ENCODE measurements around the gene SNED1. TPM values are rescaled to one million over a fixed set of nuclear protein-coding genes. Genes with fewer than 3 reads are reported as not detected.

The SNED1 gene
- total and polyA plus RNA-seq, 9 of the 15 experiments (the other 6 are each of a cell fraction or from before 2014, with no cell fraction given), result 0.03 to 0.07 (median 0.05) TPM; not detected in 5

- WGBS (ENCODE audit: insufficient coverage, low coverage, missing lambda C conversion rate), result 80% methylated on average over 19 of the region's 32 CpGs
- Histone ChIP-seq H3K9me3 (replicated peaks; ENCODE audit: control insufficient read depth, insufficient read depth, low read depth, low read length) (no peaks in the 10 kb centered on the region), H3K27ac (ENCODE audit: extremely low read depth, low read depth, low read length) (no peak overlapping the region), H3K4me1 (replicated peaks in 1 of 2; ENCODE audit: control insufficient read depth in 2 of 2, insufficient read depth in 2 of 2, low read length in 2 of 2) (no peaks in the 10 kb centered on the region), H3K9ac (ENCODE audit: insufficient read depth in 1 of 2, low read depth in 2 of 2, low read length in 2 of 2) (peak overlapping the region in 1 of 2 experiments; percentile 35; a peak in 1 of 4 replicates), H3K4me2 (ENCODE audit: insufficient read depth, low read length) (no peak overlapping the region), H3K79me2 (ENCODE audit: control insufficient read depth, insufficient read depth, low read length) (no peaks in the 10 kb centered on the region), H3K4me3 (no peak overlapping the region), H3K9me1 (ENCODE audit: control insufficient read depth, insufficient read depth, low read length) (no peaks in the 10 kb centered on the region), H3K36me3 (ENCODE audit: control insufficient read depth, insufficient read depth, low read length) (peaks cover 15% of the 10 kb centered on the region; the same call in 1 of the 3 replicates), H3K27me3 (ENCODE audit: control insufficient read depth in 2 of 2, insufficient read depth in 2 of 2, low read length in 2 of 2) (no peaks in the 10 kb centered on the region), H2AFZ (ENCODE audit: low read depth, low read length) (no peak overlapping the region), H4K20me1 (replicated peaks; ENCODE audit: control insufficient read depth, insufficient read depth, low read length) (no peaks in the 10 kb centered on the region)
- intact Hi-C loops (cut with micrococcal nuclease) (no loop called here), in situ Hi-C loops (cut with MboI) (no loop called here)
- TF ChIP-seq PHF8 (IDR thresholded peaks at IDR 0.05; ENCODE audit: borderline replicate concordance, low read length) (no peak), GABPB1 (CRISPR knock-in tag; IDR thresholded peaks at IDR 0.05) (no peak), ZNF395 (CRISPR knock-in tag; IDR thresholded peaks at IDR 0.05) (no peak), POLR3G (IDR thresholded peaks at IDR 0.05; ENCODE audit: extremely low read depth, insufficient read length, insufficient replicate concordance) (no peak), RBM14 (IDR thresholded peaks at IDR 0.05; ENCODE audit: borderline replicate concordance, insufficient read depth, low read depth, low read length) (no peak), ETV6 (IDR thresholded peaks at IDR 0.05; ENCODE audit: borderline replicate concordance in 1 of 2, low read depth in 2 of 2, low read length in 1 of 2) (no peak), ETV6 (CRISPR knock-in tag; IDR thresholded peaks at IDR 0.05; ENCODE audit: borderline replicate concordance) (no peak)
- no TSS peak for BruUV-seq (replicated peaks)
- ChIA-PET CTCF (ENCODE audit: low intra/inter-chr PET ratio) (no interaction called here), POLR2A (interaction anchor here (0.6 kb wide), 1 partner anchor 219 kb away, joined by 5 read pairs; no protein-coding TSS in a partner anchor)
- DNase-seq (ENCODE audit: extremely low read depth in 1 of 4, low spot score in 3 of 4), result no peak
- ATAC-seq, result no peak
- no peak for FAIRE-seq
These were observed 118.5 kb downstream of the SNED1 start for GRCh38 chr2:241116606-241117560.
